ENCODE results near the gene CADM1.

Gene CADM1

DNA sequence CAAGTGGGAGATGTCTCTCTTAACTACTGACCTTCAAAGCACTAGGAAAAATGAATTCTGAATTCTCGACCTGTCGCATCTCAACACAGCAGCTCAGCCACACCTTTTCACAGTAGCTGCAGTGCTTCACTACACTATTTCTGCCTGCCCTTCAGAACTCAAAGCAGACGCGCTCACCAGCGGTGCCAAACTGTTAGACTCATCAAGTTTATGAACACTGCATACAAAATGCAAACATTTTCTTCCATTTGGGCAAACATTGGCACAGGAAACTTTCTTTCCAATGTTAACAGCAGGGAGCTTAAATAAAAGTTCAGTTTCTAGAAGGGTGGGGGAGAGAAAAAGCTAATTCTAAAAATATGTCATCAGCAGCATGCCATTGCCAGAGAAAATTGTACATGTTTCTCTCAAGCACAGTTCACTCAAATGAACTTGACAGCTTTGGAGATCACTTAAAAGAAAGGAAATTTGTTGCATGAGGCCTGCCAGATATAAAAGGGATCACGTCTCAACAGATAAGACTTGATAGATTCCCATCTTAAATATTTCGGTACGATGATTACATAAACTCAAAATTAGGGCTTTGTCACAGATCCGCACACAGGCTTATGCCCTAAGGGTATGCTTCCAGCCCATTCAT lies 82.7 kb downstream of the CADM1 start:
- TF ChIP-seq, protein P1, sequence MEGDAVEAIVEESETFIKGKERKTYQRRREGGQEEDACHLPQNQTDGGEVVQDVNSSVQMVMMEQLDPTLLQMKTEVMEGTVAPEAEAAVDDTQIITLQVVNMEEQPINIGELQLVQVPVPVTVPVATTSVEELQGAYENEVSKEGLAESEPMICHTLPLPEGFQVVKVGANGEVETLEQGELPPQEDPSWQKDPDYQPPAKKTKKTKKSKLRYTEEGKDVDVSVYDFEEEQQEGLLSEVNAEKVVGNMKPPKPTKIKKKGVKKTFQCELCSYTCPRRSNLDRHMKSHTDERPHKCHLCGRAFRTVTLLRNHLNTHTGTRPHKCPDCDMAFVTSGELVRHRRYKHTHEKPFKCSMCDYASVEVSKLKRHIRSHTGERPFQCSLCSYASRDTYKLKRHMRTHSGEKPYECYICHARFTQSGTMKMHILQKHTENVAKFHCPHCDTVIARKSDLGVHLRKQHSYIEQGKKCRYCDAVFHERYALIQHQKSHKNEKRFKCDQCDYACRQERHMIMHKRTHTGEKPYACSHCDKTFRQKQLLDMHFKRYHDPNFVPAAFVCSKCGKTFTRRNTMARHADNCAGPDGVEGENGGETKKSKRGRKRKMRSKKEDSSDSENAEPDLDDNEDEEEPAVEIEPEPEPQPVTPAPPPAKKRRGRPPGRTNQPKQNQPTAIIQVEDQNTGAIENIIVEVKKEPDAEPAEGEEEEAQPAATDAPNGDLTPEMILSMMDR (IDR thresholded peaks at IDR 0.05; ENCODE audit: low read depth, low read length, missing control alignments): no peak
- no peak overlapping the region for H3K4me3 ChIP-seq (ENCODE audit: low read depth, low read length)
- DNase-seq (ENCODE audit: low read depth): no peak
- in situ Hi-C loops (cut with HindIII; ENCODE audit: low sequenced_read_pairs): no loop called here

GRCh38 chr11:115420505-115420904 lies 83.7 kb downstream of the CADM1 start:
- no peak for DNase-seq (ENCODE audit: low read depth)
- TF ChIP-seq, protein P1 (IDR thresholded peaks at IDR 0.05; ENCODE audit: low read depth, low read length, missing control alignments): no peak
- in situ Hi-C loops (cut with HindIII; ENCODE audit: low sequenced_read_pairs): no loop called here
- no peak overlapping the region for H3K4me3 ChIP-seq (ENCODE audit: low read depth, low read length)

DNA sequence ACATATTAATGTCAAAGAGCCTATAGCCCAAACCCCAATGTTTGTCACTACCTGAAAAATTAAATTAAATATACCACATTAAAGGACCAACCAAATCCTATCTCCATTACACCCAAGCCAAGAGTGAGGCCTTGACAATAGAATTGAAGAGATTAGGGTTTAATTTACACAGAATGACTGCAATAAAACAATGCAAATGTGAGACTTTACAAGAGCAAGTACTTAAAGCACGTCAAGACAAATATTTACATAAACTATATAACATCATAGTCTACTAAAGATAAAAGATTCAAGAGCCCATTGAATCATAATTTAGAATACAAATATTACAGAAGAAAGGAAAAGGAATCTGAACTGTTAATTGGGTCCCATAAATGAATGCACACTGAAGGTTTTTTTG lies 85.6 kb downstream of the CADM1 start:
- DNase-seq (ENCODE audit: low read depth): no peak
- in situ Hi-C loops (cut with HindIII; ENCODE audit: low sequenced_read_pairs): no loop called here
- TF ChIP-seq, protein P1 (IDR thresholded peaks at IDR 0.05; ENCODE audit: low read depth, low read length, missing control alignments): no peak
- no peak overlapping the region for H3K4me3 ChIP-seq (ENCODE audit: low read depth, low read length)

DNA sequence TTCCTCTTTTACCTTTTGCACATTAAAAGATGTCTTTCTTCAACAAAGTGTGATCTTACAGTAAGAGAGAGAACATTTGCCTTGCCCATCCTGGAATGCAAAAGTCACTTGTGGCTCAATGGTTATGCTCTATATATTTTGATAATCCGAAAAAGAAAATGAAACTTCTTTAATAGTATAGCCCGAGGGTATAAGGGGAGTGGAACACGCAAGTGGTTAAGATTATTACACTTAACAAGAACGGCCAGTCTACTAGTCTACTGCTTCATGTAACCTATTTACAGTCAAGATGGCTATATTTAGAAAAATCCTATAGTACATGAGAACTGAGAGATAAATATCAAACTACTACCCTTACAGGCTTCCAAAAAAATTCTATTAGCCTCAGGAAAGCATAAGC lies 86.1 kb downstream of the CADM1 start:
- H3K4me3 ChIP-seq (ENCODE audit: low read depth, low read length): no peak overlapping the region
- no peak for DNase-seq (ENCODE audit: low read depth)
- TF ChIP-seq, protein P1 (IDR thresholded peaks at IDR 0.05; ENCODE audit: low read depth, low read length, missing control alignments): no peak
- in situ Hi-C loops (cut with HindIII; ENCODE audit: low sequenced_read_pairs): no loop called here

- TF ChIP-seq, protein P1 (IDR thresholded peaks at IDR 0.05; ENCODE audit: low read depth, low read length, missing control alignments): no peak
- in situ Hi-C loops (cut with HindIII; ENCODE audit: low sequenced_read_pairs): no loop called here
- no peak for DNase-seq (ENCODE audit: low read depth)
- no peak overlapping the region for H3K4me3 ChIP-seq (ENCODE audit: low read depth, low read length)
Observed at GRCh38 chr11:115411120-115411519, 93.1 kb downstream of the CADM1 start.

GRCh38 chr11:115409691-115410220 lies 94.5 kb downstream of the CADM1 start:
- H3K4me3 ChIP-seq (ENCODE audit: low read depth, low read length): no peak overlapping the region
- DNase-seq (ENCODE audit: low read depth): no peak
- in situ Hi-C loops (cut with HindIII; ENCODE audit: low sequenced_read_pairs): no loop called here
- TF ChIP-seq, protein P1 (IDR thresholded peaks at IDR 0.05; ENCODE audit: low read depth, low read length, missing control alignments): no peak

Measured in astrocyte of the cerebellum (primary cell).